Measurements from ENCODE around the gene PRSS35.

- no peak for TF ChIP-seq EP300 (IDR thresholded peaks at IDR 0.05)
- TF ChIP-seq CTCF (IDR thresholded peaks at IDR 0.05) = no peak
Observed at GRCh38 chr6:83539678-83540077, 27.3 kb downstream of the PRSS35 start.

Data from esophagus muscularis mucosa (tissue), 3 donors.